Fibroblast of skin of abdomen (primary cell): Measurements from ENCODE around the gene MTCH2. TPM values are rescaled to one million over a fixed set of nuclear protein-coding genes. Genes with fewer than 3 reads are reported as not detected.
"Not testable (repeated sequence)": the region's sequence is repeated elsewhere in the genome, so short reads cannot be mapped to it uniquely, and the experiment has no call there.

Experiments used
- DNase-seq: peaks from one replicate; pipeline ENCODE4 v3.0.0-alpha.2; 2013
- polyA plus RNA-seq, 2 experiments: library from polyadenylated mRNA; unstranded; fragments of 120-200 nt; gene quantifications; one replicate each; pipeline ENCODE4 v1.2.1, GENCODE V29; 2013; ENCODE audit not compliant: insufficient read length in 2 of 2

The MTCH2 gene
- 129 TPM for polyA plus RNA-seq (2013, experiment 1 of 2; ENCODE audit: insufficient read length)
- 130 TPM for polyA plus RNA-seq (2013, experiment 2 of 2; ENCODE audit: insufficient read length)

- peak; percentile 97 for DNase-seq
These were observed at the start of gene MTCH2 for GRCh38 chr11:47642099-47642855. Gene MTCH2, minus strand, starts transcription at chr11:47642559. Its CDS starts 94 bp downstream, at chr11:47642465.

GRCh38 chr11:47691979-47692378, 49.6 kb upstream of the MTCH2 start:
- DNase-seq, result no peak

- DNase-seq, result no peak
These were observed 47.1 kb upstream of the MTCH2 start for GRCh38 chr11:47689480-47689879.

- DNase-seq, result no peak
These were observed 46.6 kb upstream of the MTCH2 start for GRCh38 chr11:47688991-47689390.

- no peak for DNase-seq
These were observed 45.8 kb upstream of the MTCH2 start for GRCh38 chr11:47688111-47688510.

- DNase-seq, result not testable (repeated sequence)
These were observed 44.3 kb upstream of the MTCH2 start for GRCh38 chr11:47686704-47687103.

- DNase-seq, result no peak
These were observed 43.8 kb upstream of the MTCH2 start for GRCh38 chr11:47686151-47686550.

GRCh38 chr11:47675851-47676250, 33.5 kb upstream of the MTCH2 start:
- no peak for DNase-seq

GRCh38 chr11:47672283-47672730, 29.9 kb upstream of the MTCH2 start:
- DNase-seq, result no peak

- no peak for DNase-seq
These were observed 27.5 kb upstream of the MTCH2 start for GRCh38 chr11:47669856-47670255.

- DNase-seq, result no peak
These were observed 26.3 kb upstream of the MTCH2 start for GRCh38 chr11:47668665-47669064.

- DNase-seq, result no peak
These were observed 25.2 kb upstream of the MTCH2 start for GRCh38 chr11:47667555-47667954.

GRCh38 chr11:47667135-47667534, 24.8 kb upstream of the MTCH2 start:
- no peak for DNase-seq

- not testable (repeated sequence) for DNase-seq
These were observed 22.6 kb upstream of the MTCH2 start for GRCh38 chr11:47664936-47665335.

GRCh38 chr11:47661245-47661644, 18.9 kb upstream of the MTCH2 start:
- DNase-seq, result no peak

- DNase-seq, result no peak
These were observed 16.9 kb upstream of the MTCH2 start for GRCh38 chr11:47659276-47659675.

GRCh38 chr11:47656260-47656885, 14.0 kb upstream of the MTCH2 start:
- no peak for DNase-seq

- no peak for DNase-seq
These were observed 9.6 kb upstream of the MTCH2 start for GRCh38 chr11:47651818-47652469.

- DNase-seq, result no peak
These were observed 6.9 kb upstream of the MTCH2 start for GRCh38 chr11:47649276-47649675.

GRCh38 chr11:47646019-47646418, 3.7 kb upstream of the MTCH2 start:
- no peak for DNase-seq

- DNase-seq, result no peak
These were observed 3.1 kb upstream of the MTCH2 start for GRCh38 chr11:47645500-47645899.

- no peak for DNase-seq
These were observed 710 bp downstream of the MTCH2 start for GRCh38 chr11:47641600-47642098.

GRCh38 chr11:47640506-47640905, 1.9 kb downstream of the MTCH2 start:
- not testable (repeated sequence) for DNase-seq
